Stimulated activated CD4-positive, alpha-beta T cell treated with anti-CD3 and anti-CD28 coated beads, Interleukin-15, amount 100 ng/mL, for 1 hour (primary cell): ENCODE data around the gene LRRC37A3.
"Not testable (repeated sequence)": the region's sequence is repeated elsewhere in the genome, so short reads cannot be mapped to it uniquely, and the experiment has no call there.

Source experiments
- DNase-seq, 2 donors: peaks; one replicate each; pipeline ENCODE4 v3.0.0-alpha.2; 2020; ENCODE audit warnings: low read depth in 1 of 2, low spot score in 1 of 2

Gene LRRC37A3

GRCh38 chr17:64837018-64837761, 82.1 kb downstream of the LRRC37A3 start:
- peak; percentile 71 to 74 for DNase-seq

DNA sequence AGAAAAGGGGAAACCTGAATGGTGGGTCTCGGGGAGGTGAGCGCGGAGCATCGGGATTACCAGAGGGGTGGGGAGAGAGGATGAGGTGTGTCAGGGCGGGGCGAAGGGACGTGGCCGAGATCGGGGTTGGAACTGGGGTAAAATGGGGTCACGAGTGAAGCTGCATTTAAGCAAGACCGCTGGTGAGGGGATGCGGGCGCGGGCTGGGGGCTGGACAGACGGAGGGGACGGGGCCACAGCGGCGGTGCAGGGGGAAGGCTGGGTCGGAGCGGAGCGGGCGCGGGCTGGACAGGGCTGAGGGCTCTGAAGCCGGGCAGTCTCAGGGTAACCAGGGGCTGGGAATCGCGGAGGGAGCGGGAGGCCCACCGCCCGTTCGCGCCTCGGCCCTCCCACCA, 82.7 kb downstream of the LRRC37A3 start:
- not testable (repeated sequence) for DNase-seq

- DNase-seq, result not testable (repeated sequence)
Measured at GRCh38 chr17:64834060-64834459, 85.2 kb downstream of the LRRC37A3 start.

DNA sequence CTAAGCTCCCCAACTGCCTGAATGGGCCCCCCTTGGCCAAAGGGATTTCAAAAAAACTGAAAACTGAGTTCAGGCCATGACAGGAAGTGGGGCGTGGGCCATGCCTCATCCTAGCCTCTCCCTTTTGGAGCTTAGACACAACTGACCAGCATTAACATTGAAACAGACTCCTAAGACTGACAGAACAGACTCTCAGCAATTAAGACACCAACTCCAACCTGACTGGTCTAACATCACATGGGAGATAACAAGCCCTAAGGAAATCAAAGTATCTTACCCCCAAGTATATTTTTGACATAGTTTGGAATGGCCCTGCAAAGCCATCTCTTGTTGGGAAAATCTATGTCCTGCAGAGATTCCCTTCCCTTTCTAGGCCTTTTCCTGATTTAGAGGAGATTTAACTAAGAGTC, 88.6 kb downstream of the LRRC37A3 start:
- DNase-seq, result not testable (repeated sequence)

DNA sequence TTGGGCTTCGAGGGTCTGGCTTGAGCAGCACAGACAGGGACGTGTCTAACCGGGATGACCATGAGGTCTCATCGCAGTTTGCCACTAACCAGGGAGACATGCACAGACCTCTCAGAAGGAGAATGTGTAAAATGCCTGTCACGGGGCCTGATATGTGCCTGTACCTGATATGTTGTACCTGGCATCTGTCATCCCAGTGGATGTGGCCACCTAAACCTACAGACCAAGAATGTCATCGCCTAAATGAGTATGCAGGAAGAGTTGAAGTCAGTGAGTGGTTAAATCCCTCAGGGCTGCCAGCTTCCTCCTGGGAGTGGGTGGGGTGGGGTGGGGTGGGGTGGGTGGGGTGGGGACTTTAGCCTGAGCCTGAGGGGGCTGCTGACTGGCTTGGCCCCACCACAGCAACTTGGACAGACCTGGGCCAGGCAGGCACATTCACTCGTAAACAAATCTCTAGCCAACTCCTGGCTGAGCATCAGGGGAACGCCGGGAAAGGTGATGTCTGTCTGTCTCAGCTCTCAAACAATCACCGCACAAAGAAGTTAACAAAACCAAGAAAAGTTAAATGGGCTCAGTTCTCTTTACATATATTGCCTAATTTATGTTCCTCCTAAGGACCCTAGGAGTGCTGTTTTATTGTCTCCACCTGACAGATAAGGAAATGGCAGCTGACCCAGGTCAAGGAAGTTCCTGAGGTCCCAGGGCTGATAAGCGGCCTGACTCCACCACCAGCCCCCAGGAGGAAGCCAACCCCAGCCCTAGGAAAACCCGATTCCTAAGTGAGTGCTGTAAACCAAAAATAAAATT, 89.3 kb downstream of the LRRC37A3 start:
- not testable (repeated sequence) for DNase-seq

- DNase-seq, result not testable (repeated sequence)
Measured at GRCh38 chr17:64829068-64829467, 90.2 kb downstream of the LRRC37A3 start.

GRCh38 chr17:64818904-64819303, 100.4 kb downstream of the LRRC37A3 start:
- not testable (repeated sequence) for DNase-seq

- DNase-seq, result not testable (repeated sequence)
Measured at GRCh38 chr17:64815833-64816198, 103.5 kb downstream of the LRRC37A3 start.

- DNase-seq, result not testable (repeated sequence)
Measured at GRCh38 chr17:64814993-64815832, 104.1 kb downstream of the LRRC37A3 start.

- DNase-seq, result peak; percentile 10 to 13
Measured at GRCh38 chr17:64808178-64808977, 110.9 kb downstream of the LRRC37A3 start.
